Thyroid gland (tissue), 4 donors: Measurements from ENCODE around the gene PAK5.

ENCODE experiments used
- POLR2A ChIP-seq, 2 donors: fragments of 450-650 bp; IDR thresholded peaks; one replicate each; pipeline ENCODE4 v1.6.1; 2017; ENCODE audit warnings: antibody characterized with exemption in 2 of 2, mild to moderate bottlenecking in 2 of 2, moderate library complexity in 1 of 2
- TF ChIP-seq, protein P1 (sequence below), 6 experiments: fragments of 200-600 bp in 3 of 6; fragments of 450-650 bp in 3 of 6; sonication (generic) in 3 of 6; IDR thresholded peaks; one replicate each; pipeline ENCODE4 v1.5.1; 2016 to 2019; ENCODE audit warnings: antibody characterized with exemption in 6 of 6, mild to moderate bottlenecking in 2 of 6, inconsistent platforms in 1 of 6, moderate library complexity in 1 of 6

DNA sequence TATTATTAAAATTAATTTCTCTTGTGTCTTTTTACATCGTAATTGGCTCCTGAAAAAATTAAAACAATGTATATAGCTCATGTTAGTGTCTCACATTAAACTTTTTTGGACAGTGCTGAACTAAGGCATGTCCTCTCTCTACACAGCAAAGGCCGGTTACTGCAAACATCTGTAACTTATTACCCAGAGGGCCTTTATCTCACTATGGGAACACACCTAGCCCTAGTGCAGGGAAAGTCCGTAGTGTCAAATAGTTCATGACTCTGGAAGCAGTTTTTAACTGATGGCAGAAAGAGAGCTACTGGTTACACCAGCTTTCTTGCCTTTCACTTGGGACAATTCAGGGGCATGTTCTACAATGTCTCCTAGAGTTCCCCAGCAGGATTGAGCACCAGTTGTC lies 82.2 kb downstream of the PAK5 start:
- TF ChIP-seq, protein P1, sequence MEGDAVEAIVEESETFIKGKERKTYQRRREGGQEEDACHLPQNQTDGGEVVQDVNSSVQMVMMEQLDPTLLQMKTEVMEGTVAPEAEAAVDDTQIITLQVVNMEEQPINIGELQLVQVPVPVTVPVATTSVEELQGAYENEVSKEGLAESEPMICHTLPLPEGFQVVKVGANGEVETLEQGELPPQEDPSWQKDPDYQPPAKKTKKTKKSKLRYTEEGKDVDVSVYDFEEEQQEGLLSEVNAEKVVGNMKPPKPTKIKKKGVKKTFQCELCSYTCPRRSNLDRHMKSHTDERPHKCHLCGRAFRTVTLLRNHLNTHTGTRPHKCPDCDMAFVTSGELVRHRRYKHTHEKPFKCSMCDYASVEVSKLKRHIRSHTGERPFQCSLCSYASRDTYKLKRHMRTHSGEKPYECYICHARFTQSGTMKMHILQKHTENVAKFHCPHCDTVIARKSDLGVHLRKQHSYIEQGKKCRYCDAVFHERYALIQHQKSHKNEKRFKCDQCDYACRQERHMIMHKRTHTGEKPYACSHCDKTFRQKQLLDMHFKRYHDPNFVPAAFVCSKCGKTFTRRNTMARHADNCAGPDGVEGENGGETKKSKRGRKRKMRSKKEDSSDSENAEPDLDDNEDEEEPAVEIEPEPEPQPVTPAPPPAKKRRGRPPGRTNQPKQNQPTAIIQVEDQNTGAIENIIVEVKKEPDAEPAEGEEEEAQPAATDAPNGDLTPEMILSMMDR (IDR thresholded peaks at IDR 0.05): no peak
- no peak for TF ChIP-seq POLR2A (IDR thresholded peaks at IDR 0.05)
